Subcutaneous abdominal adipose tissue (tissue), 5 donors: ENCODE data around the gene GAB2.

Experiments used
- H3K27ac ChIP-seq: one replicate; pipeline ENCODE4 v1.7.0; 2013; ENCODE audit warnings: low read depth, mild to moderate bottlenecking, inconsistent platforms, low read length, moderate library complexity
- H3K27me3 ChIP-seq, 5 donors: one replicate each; pipeline ENCODE4 v1.7.0; 2013; ENCODE audit warnings: low read length in 5 of 5, inconsistent platforms in 1 of 5; ENCODE audit not compliant: control insufficient read depth in 5 of 5, insufficient read depth in 4 of 5
- H3K36me3 ChIP-seq, 5 donors: one replicate each; pipeline ENCODE4 v1.7.0; 2013; ENCODE audit warnings: low read length in 5 of 5; ENCODE audit not compliant: control insufficient read depth in 5 of 5, insufficient read depth in 5 of 5
- H3K4me1 ChIP-seq, 5 donors: one replicate each; pipeline ENCODE4 v1.7.0; 2013; ENCODE audit warnings: low read length in 5 of 5, mild to moderate bottlenecking in 3 of 5, moderate library complexity in 1 of 5; ENCODE audit not compliant: control insufficient read depth in 5 of 5, insufficient read depth in 5 of 5
- H3K4me3 ChIP-seq, 5 donors: one replicate each; pipeline ENCODE4 v1.7.0; 2013; ENCODE audit warnings: low read length in 5 of 5, low read depth in 1 of 5
- H3K9ac ChIP-seq, 5 donors: one replicate each; pipeline ENCODE4 v1.7.0; 2013; ENCODE audit warnings: low read length in 5 of 5, mild to moderate bottlenecking in 4 of 5, moderate library complexity in 3 of 5
- H3K9me3 ChIP-seq, 5 donors: one replicate each; pipeline ENCODE4 v1.7.0; 2013; ENCODE audit warnings: low read length in 5 of 5; ENCODE audit not compliant: control insufficient read depth in 5 of 5
- donor health status: healthy.
- donor health status: healthy.
- donor health status: healthy.
- donor health status: healthy.
- donor health status: healthy.

Gene GAB2

DNA sequence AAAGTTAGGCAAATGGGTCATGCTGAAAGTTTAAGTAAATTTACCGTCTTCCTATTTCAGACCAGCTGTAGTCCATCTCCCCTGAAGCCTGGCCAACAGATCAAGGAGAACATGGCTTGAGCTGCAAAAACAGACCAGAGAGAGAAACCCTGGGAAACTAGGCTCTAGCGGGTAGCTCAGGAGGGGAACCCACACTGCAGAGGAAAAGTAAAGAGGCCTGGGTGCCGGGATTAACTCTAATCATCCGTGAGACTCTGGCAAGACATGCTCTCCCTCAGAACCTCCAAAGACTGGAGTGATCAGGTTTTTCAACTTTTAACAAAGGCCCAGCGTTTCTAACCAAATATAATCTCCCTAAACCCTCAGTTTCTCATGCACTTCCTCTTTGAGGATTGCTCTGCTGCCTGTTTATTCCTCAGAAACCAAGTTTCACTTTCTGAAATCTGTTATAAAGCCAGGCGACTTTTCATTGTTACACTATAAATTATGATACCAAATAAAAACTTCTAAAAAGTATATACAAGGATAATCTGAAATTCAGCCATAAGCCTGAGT, 67.5 kb downstream of the GAB2 start:
- H3K27ac ChIP-seq, result peak overlapping the region; percentile 92
- H3K27me3 ChIP-seq, result no peaks in the 10 kb centered on the region
- peak overlapping the region; percentile 47 to 82 (median 56) for H3K9ac ChIP-seq
- no peaks in the 10 kb centered on the region for H3K36me3 ChIP-seq
- H3K4me1 ChIP-seq, result peaks cover 12 to 66% (median 52%) of the 10 kb centered on the region in 5 donors
- H3K4me3 ChIP-seq, result peak overlapping the region; percentile 5 to 43 (median 39)
- no peaks in the 10 kb centered on the region for H3K9me3 ChIP-seq

DNA sequence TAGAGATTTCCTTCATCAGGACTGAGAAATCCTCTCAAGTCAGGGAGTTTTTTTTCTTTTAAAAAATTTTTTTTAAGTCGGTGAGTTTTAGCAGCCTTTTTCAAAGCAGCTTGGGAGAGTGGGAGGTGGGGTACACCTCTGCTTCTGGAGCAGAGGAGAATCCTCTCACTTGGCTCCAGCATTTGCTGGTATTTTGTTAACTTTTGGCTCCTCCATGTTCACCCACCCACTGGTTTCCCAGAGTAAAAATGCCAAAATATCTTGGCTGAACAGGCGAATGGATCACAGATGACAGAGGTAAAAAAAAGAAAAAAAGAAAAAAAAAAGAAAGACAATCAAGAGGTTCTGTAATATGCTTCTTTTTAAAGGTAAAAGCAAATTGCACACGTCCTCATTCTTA, 68.0 kb downstream of the GAB2 start:
- peaks cover 12 to 61% (median 49%) of the 10 kb centered on the region in 5 donors for H3K4me1 ChIP-seq
- H3K27ac ChIP-seq, result peak overlapping the region; percentile 92

DNA sequence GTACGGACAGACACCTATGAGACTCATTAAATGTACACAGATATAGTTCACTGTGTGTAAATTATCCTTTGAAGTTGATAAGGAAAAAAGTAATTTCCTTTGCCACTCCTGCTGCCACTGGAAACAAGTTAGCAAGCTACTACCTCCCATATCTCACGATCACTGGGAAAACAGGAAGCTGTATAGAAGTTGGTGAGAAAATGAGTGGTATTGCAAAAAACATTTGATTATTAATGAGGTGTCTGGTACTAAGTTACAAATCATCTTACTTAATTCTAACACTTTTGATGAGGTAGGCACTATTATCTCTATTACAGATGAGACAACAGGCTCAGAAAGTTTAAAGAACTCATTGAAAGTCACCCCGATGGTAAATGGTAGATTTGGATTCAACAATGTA, 68.5 kb downstream of the GAB2 start:
- Histone ChIP-seq H3K9ac (peak overlapping the region in 2 of 5 donors; percentile 12 to 47), H3K27ac (peak overlapping the region; percentile 92)

More for the DNA sequence above, 68.0 kb downstream of the GAB2 start:
- no peaks in the 10 kb centered on the region for H3K9me3 ChIP-seq
- peak overlapping the region in 3 of 5 donors; percentile 47 to 69 (median 55) for H3K9ac ChIP-seq
- H3K36me3 ChIP-seq, result no peaks in the 10 kb centered on the region
- peak overlapping the region in 2 of 5 donors; percentile 39 to 43 for H3K4me3 ChIP-seq
- H3K27me3 ChIP-seq, result no peaks in the 10 kb centered on the region

DNA sequence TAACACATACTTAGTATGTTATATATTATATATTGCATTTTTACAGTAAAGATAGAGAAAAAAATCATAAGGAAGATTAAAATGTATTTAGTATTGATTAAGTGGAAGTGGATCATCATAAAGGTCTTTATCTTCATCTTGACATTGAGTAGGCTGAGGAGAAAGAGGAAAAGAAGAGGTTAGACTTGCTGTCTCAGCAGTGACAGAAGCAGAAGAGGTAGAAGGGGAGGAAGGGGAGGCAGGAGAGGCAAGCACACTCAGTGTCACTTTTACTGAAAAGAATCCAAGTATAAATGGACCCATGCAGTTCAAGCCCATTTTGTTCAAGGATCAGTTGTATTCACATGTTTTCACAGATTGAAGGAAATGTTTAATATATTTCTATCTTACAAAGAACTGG, 69.7 kb downstream of the GAB2 start:
- Histone ChIP-seq H3K27me3 (no peaks in the 10 kb centered on the region), H3K4me1 (peaks cover 12 to 58% (median 46%) of the 10 kb centered on the region in 5 donors), H3K27ac (no peak overlapping the region)

More for the DNA sequence above, 68.5 kb downstream of the GAB2 start:
- Histone ChIP-seq H3K36me3 (no peaks in the 10 kb centered on the region), H3K9me3 (no peaks in the 10 kb centered on the region), H3K4me3 (no peak overlapping the region), H3K4me1 (peaks cover 12 to 58% (median 46%) of the 10 kb centered on the region in 5 donors), H3K27me3 (no peaks in the 10 kb centered on the region)

DNA sequence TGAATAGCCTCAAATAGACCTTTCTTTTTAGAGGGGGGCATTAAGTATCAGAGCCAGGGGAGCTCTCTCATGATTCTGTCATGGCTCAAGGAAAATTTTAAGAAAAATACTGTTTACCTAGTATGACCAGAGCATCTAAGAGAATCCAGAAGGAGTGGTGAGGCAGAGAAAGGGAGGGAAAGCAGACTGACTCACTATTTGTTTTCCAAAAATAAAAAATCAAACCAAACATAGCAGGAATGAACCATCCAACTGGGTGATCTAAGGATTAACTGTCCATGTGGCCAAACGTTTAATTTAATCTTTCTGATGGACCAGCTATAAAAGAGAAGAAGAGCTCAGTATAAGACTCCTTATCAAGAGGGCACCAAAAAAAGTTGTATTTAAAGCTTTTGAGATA, 70.8 kb downstream of the GAB2 start:
- H3K27me3 ChIP-seq, result no peaks in the 10 kb centered on the region
- H3K9ac ChIP-seq, result no peak overlapping the region
- H3K4me3 ChIP-seq, result no peak overlapping the region
- H3K36me3 ChIP-seq, result no peaks in the 10 kb centered on the region
- H3K4me1 ChIP-seq, result peaks cover 12 to 51% (median 38%) of the 10 kb centered on the region in 5 donors
- no peaks in the 10 kb centered on the region for H3K9me3 ChIP-seq
- H3K27ac ChIP-seq, result no peak overlapping the region

More for the DNA sequence above, 69.7 kb downstream of the GAB2 start:
- no peak overlapping the region for H3K4me3 ChIP-seq
- no peaks in the 10 kb centered on the region for H3K9me3 ChIP-seq
- H3K9ac ChIP-seq, result no peak overlapping the region
- no peaks in the 10 kb centered on the region for H3K36me3 ChIP-seq

GRCh38 chr11:78345450-78345849, 72.2 kb downstream of the GAB2 start:
- H3K27ac ChIP-seq, result peak overlapping the region; percentile 6
- H3K27me3 ChIP-seq, result no peaks in the 10 kb centered on the region
- H3K4me1 ChIP-seq, result peaks cover 8 to 38% (median 27%) of the 10 kb centered on the region in 5 donors
- no peaks in the 10 kb centered on the region for H3K9me3 ChIP-seq
- no peak overlapping the region for H3K4me3 ChIP-seq
- peaks cover 0 to 5% (median 0%) of the 10 kb centered on the region in 5 donors for H3K36me3 ChIP-seq
- no peak overlapping the region for H3K9ac ChIP-seq

- Histone ChIP-seq H3K27me3 (no peaks in the 10 kb centered on the region), H3K36me3 (peaks cover 0 to 5% (median 0%) of the 10 kb centered on the region in 5 donors), H3K4me3 (no peak overlapping the region), H3K9me3 (no peaks in the 10 kb centered on the region), H3K27ac (no peak overlapping the region), H3K9ac (no peak overlapping the region), H3K4me1 (peaks cover 4 to 30% (median 20%) of the 10 kb centered on the region in 5 donors)
Measured at GRCh38 chr11:78344676-78345075, 72.9 kb downstream of the GAB2 start.

GRCh38 chr11:78344094-78344493, 73.5 kb downstream of the GAB2 start:
- H3K9ac ChIP-seq, result no peak overlapping the region
- H3K4me1 ChIP-seq, result peaks cover 0 to 24% (median 14%) of the 10 kb centered on the region in 5 donors
- no peaks in the 10 kb centered on the region for H3K27me3 ChIP-seq
- peaks cover 0 to 5% (median 0%) of the 10 kb centered on the region in 5 donors for H3K36me3 ChIP-seq
- no peaks in the 10 kb centered on the region for H3K9me3 ChIP-seq
- H3K4me3 ChIP-seq, result no peak overlapping the region
- no peak overlapping the region for H3K27ac ChIP-seq

- H3K36me3 ChIP-seq, result peaks cover 0 to 5% (median 0%) of the 10 kb centered on the region in 5 donors
- H3K27me3 ChIP-seq, result no peaks in the 10 kb centered on the region
- no peak overlapping the region for H3K4me3 ChIP-seq
- H3K27ac ChIP-seq, result no peak overlapping the region
- no peaks in the 10 kb centered on the region for H3K9me3 ChIP-seq
- H3K4me1 ChIP-seq, result peaks cover 0 to 19% (median 9%) of the 10 kb centered on the region in 5 donors
- no peak overlapping the region for H3K9ac ChIP-seq
Measured at GRCh38 chr11:78343303-78343702, 74.3 kb downstream of the GAB2 start.

DNA sequence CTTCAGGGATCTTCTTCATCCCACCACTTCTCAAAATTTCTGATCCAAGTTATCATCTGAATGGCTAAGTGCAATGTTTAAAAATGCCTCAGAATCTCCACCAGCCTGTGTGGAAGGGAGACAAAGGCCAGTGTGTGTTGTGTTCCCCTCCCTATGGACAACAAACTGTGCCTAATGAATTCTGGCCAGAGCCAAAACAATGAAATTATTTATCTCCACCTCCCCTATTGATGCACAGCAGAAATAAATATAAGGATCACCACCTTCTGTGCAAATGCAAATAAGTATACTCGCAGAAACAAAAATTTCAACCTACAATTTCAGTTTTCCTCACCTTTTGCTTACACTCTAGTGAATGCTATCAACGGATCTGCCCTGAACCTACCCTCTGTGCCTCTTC, 75.8 kb downstream of the GAB2 start:
- Histone ChIP-seq H3K9ac (no peak overlapping the region), H3K27ac (no peak overlapping the region)

More for the DNA sequence above, 75.8 kb downstream of the GAB2 start:
- Histone ChIP-seq H3K9me3 (no peaks in the 10 kb centered on the region), H3K4me3 (no peak overlapping the region), H3K4me1 (peaks cover 0 to 30% (median 23%) of the 10 kb centered on the region in 5 donors), H3K27me3 (no peaks in the 10 kb centered on the region), H3K36me3 (peaks cover 0 to 5% (median 0%) of the 10 kb centered on the region in 5 donors)
